Skin of body (tissue), 2 donors: ENCODE data around the gene MCMBP. TPM values are rescaled to one million over a fixed set of nuclear protein-coding genes. Genes with fewer than 3 reads are reported as not detected.

Source experiments
- DNase-seq: peaks from one replicate; lab custom pipeline; 2025; lab: John Stamatoyannopoulos, UW
- total RNA-seq: library from RNA; depleted of rRNA; stranded (reverse); fragments of >200 nt; gene quantifications from one replicate; pipeline ENCODE4 v1.2.3, GENCODE V29; 2014

MCMBP gene
- total RNA-seq, 1 donor from 2014 or later: 39.3 TPM

- DNase-seq: no peak
Observed at GRCh38 chr10:119786117-119786769, 86.4 kb downstream of the MCMBP start.

- DNase-seq: no peak
Observed at GRCh38 chr10:119784340-119785067, 88.1 kb downstream of the MCMBP start.

- DNase-seq: no peak
Observed at GRCh38 chr10:119783665-119784027, 89.0 kb downstream of the MCMBP start.

- no peak for DNase-seq
Observed at GRCh38 chr10:119782981-119783664, 89.5 kb downstream of the MCMBP start.

GRCh38 chr10:119781498-119781897 is 91.1 kb downstream of the MCMBP start:
- DNase-seq: no peak

GRCh38 chr10:119780879-119781480 is 91.7 kb downstream of the MCMBP start:
- no peak for DNase-seq

Other genes starting within 250 kb of the MCMBP start
- 11.6 TPM for gene BAG3, start 221.5 kb downstream of the MCMBP start, total RNA-seq
- gene INPP5F, start 146.8 kb downstream of the MCMBP start, total RNA-seq: 23.3 TPM
- 17.1 TPM for gene SEC23IP, start 19.9 kb upstream of the MCMBP start, total RNA-seq